NCI-H2196 (cell line): ENCODE measurements around the gene FAM98A.

Source experiments
- DNase-seq: peaks from one replicate; lab custom pipeline; 2025; ENCODE audit not compliant: unreplicated experiment; lab: John Stamatoyannopoulos, UW

The FAM98A gene

DNA sequence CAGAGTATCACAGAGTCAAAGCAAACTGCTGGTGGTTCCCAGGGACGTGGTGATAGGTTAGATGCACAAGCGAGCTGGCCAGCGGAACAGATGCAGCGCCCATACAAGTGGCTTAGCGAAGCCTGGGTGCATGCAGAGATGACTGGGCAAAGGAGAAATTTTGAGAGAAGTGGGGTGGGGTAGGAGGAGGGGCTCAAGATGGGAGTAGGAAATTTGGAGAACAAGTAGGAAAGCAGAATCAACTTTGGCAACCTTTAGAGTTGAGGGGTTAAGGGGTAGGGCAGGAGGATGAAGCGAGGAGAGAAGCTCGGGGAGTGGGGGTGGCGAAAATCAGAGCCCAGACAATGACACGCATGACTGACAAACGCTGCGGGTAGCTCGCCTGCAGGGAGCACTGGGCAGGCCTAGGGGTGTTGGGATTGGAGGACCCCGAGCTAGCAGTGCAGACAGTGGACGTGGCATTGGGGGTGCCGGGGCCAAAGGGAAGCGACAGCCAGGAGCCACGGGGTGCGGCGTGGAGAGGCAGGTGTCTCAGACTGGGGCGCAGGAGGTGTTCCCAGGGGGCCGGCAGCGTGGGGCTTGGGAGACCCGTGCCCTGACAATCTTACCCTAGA lies 431 bp downstream of the FAM98A start:
- DNase-seq: no peak

DNA sequence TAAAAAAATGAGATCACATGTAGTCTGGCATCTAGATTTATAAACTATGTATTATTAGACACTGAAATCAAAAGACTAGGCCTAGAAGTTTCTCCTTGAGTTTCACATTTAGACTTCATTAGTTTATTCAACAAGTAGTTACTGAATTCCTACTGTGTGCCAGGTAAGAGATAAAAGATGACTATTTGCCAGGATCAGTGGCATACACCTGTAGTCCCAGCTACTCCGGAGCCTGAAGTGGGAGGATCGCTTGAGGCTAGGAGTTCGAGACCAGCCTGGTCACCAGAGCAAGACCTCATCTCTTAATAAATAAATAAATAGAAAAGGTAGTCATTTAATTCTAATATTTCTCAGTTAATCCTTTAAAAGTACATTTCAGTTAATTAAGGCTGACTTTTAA lies 2.1 kb downstream of the FAM98A start:
- no peak for DNase-seq

DNA sequence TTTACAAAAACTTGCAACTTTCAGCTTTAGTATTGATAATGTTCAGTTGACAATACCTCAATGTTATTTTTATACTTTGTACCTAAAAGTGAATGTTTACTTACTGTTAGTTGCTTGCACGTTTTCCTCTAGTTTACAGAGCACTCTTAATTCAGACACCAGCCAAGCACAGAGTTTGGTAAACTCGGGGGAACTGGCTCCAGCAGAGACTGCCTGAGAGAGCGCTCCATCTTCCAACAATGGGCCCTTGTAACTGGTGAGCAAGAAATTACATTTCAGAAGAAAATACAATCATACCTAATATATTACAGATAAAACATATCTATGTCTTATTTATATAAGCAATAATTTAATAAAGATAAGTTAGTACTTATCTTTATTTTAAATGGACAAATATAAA lies 3.7 kb downstream of the FAM98A start:
- DNase-seq: no peak

DNA sequence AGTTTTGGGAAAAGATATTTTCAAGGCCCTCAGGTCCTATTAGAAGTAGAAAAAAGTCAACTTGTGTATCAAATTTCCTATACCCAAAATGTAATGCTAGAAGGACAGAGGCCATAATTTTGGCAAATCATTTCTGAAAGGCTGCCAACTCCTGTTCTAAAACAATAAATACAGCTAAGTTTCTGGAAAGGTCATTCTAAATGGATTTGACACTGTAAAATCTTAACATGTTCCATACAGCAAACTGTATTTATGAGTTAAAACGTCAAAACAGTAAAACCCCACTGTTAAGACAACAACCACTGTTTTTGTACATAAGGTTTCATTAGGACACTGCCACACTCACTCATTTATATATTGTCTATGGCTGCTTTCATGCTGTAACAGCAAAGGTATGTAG lies 9.7 kb downstream of the FAM98A start:
- no peak for DNase-seq

DNA sequence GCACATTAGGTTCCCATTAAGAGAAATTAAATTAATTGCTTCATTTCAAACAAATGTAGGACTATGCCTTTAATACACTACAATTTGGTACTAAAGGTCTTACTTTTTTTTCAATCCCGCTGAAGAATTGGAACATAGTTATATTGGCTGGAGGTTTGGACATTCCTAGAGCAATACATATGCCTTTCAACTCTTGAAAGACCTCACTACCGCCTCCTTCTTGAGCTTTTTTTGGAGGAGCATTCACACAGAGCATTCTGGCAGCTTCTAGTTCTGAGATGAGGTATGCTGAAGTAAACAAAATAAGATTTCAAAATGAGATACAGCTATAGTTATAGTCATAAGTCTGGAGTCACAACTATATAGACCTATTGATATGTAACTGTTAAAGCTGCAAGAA lies 10.9 kb downstream of the FAM98A start:
- DNase-seq: no peak

DNA sequence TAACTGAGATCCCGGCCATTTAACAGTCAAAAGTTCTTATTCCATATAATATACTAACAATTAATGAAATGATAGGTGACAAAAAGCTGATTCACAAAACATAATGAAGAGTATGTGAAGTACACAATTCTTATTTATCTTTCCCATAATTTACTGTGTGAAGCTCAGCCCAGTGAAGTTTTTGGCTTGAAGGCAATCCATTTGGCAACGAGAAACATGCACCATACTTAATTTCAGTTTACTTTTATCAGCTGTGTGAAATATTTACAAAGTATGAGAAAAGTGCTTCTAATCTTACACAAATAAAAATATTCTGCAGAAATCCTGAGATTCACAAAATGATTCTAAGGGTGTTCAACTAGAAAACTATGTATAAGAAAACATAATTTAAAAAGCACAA lies 12.3 kb downstream of the FAM98A start:
- no peak for DNase-seq

DNA sequence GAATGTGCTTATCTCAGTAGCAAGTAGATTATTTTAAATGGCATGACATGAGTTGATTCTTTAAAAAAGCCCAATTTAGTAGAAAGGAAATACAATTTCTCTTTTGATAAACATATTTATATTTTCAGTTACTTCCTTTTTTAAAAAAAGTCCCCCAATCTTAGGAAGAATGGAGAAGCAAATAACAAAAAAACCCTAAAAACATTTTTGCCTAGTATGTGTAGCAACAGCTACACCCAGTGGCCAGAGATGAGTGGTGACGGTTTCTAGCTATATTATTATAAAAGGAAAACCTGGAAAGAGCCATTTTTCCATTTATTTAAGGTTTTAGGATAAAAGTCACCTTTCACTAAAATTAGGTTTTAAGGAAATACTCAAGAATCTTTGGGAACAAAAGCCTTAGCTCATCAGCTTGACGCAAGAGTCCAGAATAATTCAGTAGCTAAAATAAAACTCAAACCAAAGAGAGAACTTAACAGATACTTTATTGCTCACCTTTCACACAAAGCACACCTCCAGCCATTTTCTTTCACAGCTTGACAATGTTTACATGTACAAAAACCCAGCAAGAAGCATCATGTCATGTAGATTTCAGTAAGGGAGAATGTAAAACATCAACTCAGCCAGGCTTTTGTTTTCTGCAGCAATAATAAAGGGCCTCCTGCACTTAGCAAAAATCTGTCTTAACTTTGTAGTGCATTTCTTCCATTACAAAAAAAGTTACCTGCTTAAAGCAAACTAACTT lies 15.7 kb downstream of the FAM98A start:
- DNase-seq: peak; percentile 34

DNA sequence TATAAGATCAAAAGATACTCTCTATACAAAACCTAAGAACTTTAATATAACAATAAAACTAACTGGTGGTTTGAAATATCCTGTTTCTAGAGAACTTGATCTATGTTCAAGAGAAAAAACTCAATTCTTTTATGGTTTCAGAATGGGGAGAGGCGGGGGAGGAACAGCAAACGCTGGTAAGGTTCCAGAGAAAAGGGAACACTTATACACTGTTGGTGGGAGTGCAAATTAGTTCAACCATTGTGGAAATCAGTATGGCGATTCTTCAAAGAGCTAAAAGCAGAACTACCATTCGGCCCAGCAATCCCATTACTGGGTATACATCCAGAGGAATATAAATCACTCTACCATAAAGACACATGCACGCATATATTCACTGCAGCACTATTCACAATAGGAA lies 17.2 kb downstream of the FAM98A start:
- no peak for DNase-seq

DNA sequence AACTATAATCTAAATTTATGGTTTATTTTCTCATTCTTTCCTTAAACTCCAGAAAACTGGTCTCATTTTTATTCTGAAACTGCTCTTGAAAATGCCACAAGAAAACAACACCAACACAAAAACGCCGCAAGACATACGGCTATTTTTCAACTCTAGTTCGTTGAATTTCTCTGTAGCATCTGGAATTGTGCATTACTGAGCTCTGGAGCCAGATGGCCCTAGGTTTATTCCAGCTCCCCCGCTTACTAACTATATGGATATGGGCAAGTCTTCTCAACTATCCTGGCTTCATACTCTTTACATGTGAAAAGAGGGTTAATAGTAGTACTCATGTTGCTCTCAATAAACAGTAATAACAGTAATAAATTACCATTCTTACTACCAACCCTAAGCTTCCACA lies 19.9 kb downstream of the FAM98A start:
- DNase-seq: no peak

DNA sequence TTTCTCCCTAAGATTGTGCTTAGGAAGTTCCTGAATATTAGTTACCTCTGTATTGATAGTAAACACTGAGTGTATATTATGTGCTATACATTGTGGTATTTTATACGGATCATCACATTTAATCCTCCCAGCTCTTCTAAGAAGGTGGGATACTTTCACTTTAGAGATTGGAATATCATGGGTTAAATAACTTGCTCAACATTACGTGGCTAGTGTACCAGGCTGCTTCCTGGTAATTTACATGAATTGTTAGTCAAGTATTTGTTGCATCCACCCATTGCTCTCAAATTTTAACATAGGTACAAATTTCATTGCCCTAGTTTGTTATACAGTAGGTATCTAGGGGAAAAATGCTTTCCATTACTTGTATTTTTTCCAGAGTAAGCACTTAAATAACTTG lies 21.4 kb downstream of the FAM98A start:
- no peak for DNase-seq

DNA sequence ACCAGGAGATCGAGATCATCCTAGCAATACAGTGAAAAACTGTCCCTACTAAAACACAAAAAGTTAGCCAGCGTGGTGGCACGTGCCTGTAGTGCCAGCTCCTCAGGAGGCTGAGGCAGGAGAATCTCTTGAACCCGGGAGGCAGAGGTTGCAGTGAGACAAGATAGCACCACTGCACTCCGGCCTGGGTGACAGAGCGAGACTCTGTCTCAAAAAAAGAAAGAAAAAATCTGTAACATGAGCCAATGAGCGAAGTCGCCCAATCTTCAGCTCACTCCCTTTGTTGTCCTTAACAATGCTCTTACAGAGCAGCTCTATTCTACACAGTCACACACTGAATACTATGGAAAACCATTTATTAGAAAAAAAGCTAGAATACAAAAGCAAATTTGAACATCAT lies 22.0 kb downstream of the FAM98A start:
- no peak for DNase-seq

DNA sequence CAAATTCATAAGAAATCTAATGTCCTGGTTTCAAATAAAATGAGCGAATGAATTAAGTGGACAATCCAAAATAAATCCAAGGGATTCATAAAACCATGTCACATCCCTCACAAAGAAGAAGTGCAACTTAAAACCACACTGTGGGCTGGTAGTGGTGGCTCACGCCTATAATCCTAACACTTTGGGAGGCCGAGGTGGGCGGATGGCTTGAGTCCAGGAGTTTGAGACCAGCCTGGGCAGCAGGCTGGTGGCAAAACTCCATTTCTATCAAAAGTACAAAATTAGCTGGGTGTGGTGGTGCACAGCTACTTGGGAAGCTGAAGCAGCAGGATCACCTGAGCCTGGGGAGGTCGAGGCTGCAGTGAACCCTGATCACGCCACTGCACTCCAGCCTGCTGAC lies 25.4 kb downstream of the FAM98A start:
- DNase-seq: no peak

DNA sequence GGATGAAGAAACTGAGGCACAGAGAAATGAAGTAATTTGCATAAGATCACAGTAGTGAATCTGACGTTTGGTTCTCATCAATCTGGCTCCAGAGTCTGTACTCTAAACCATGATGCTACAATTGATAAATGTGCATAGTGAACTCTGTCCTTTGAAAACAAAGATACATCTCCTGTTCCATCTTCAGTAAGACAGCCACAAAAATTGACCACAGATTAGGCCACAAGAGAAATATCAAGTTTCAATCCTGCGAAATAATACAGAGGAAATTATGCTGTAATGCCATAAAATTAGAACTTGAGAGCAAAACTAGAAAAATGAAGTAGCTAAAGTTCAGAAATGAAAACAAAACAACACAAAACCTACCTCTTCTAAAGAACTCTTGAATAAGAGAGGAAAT lies 28.4 kb downstream of the FAM98A start:
- DNase-seq: no peak

DNA sequence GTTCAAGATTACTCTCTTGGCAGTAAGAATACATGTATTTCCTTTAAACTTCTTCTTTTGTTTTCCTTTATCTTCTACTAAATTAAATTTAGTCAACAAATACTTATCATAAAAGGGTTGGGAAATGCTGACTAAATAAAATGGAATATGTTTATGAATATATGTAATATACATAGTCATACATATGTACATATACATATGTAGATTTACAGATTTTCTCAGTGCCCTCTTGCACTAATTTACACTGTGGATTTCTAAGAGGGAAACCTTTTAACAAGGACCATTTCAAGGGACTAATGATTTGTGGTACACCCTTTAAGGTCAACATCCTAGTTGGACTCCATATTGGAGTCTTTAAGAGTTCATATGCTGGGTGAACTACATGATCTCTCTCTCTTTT lies 37.2 kb downstream of the FAM98A start:
- no peak for DNase-seq

DNA sequence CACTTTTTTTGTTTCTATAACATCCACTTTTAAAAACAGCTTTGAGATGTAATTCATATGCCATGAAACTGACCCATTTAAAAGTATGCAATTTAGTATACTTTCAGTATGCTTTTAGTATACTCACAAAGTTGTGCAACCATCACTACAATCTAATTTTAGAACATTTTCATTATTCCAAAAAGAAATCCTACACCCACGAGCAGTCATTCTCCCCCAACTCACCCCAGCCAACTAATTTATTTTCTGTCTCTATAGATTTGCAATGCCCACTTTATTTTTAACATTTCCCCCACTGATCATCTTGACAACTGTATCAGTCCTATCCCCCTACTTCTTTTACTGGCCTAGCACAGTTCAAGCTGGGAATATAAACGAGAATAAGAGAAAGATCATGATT lies 39.1 kb downstream of the FAM98A start:
- DNase-seq: no peak

DNA sequence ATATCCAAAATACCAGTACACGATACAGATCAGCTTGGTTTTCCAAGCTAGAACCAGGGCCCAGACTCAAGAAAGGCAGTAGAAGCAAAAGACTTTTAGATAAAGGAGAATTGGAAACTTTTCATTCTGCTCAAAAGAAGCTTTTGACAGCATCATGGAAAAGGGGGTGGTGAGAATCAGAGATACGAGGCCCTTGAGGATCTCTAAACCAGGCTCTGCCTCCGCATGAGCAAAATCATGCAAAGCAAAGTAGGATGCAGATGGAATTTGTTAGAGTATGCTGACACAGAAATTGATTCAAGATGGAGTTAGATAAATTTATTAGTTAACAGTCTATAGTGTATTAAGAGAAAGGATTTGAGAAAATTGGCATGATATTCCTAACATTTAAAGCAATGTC lies 39.8 kb downstream of the FAM98A start:
- DNase-seq: no peak

DNA sequence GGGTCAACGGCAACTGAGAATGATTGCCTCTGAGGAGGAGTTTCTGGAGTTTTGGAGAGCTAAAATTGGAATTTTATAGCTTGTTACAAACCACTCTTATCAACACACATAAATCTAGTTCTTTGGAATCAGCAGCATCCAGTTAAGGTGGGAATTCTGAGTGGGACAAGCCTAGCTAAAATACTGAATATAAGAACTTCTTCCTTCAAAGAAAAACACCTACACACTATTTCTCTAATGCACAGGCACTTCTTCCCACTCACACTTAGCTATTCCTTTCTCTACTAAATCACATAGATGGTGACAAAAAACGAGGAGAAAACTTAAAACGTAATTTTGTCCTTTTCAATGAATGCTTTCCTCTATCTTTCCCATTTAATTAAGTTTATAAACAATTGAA lies 43.4 kb downstream of the FAM98A start:
- no peak for DNase-seq

DNA sequence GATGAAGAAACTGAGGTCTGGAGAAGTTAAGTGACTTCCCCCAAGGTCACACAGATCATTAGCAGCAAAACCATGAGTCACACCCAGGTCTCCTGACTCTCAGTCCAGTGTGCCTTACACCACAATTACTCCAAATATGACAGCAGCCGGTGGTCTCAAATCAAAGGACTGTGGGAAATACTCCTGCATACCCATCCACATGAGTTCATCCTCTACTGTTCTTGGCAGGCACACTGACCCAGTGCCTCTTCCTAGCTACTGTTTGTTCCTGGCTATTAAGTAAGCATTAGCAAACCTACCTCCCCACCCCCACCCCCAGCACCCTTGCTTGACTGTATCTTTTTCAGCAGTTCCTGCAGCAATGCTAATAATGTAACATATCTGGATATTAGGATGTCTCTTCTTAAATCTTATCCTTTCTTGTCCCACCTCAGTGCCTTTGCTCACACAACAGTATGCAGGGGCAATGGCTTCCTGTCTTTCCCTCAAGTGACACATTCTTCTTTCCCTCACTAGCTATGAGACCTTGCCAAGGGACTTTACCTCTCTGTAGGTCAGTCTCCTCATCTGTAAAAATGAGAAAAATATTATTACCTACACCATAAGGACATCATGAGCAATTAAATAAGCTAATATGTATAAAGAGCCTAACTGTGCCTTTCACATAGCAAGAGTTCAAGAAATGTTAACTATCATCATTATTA lies 46.2 kb downstream of the FAM98A start:
- no peak for DNase-seq

DNA sequence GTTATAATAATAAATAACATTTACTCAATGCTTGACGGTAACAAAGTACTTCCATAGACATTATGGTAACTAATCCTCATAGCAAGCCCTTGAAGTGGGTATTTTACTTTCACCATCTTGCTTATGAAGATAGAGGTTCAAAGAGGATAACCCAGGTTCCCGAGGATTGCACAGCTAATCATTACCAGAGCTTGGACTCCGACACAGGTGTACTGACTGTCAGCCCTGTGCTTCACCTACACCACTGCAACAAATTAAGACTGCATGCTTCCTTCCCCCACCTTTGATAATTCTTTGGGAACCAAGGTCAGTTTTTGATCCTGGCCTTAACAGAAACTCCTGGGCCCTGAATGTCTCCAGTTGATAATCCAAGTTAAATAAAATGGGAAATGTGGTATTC lies 48.9 kb downstream of the FAM98A start:
- DNase-seq: no peak

DNA sequence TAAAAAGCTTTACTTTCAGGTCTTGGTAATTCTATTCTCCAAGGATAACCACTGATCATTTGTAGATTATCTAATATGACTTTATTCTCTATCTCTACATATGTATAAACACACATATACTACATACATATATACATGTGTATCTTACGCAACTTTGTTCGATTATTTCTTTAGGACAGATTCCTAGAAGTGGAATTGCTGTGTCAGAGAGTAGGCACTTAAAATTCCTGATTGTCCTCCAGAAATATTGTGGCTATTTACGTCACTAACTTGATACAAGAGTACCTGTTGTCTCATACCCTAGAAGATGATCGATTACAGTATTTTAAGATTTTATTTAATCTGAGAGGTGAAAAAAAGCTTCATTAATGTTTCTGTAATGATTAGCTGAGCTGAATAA lies 57.9 kb downstream of the FAM98A start:
- no peak for DNase-seq

DNA sequence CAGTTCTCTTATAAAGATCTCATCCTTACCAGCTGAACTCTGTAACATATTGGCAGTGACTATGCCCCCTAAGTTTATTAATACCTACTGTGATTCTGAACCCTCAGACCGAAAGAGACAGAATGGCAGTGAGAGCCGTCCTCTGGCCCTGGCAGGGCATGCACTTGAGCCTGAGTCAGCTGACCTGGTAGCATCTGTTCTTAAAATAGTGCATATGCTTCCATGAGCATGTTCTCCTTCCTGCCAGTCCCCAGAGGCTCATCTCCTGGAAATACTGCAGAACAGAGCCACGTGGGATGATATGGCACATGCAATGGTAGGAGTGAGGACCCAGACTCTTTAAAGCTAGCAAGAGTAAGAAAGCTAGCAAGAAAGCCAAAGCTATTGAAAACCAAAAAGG lies 63.7 kb downstream of the FAM98A start:
- no peak for DNase-seq
